GM23338 (cell line): Measurements from ENCODE around the gene APOL6. TPM values are rescaled to one million over a fixed set of nuclear protein-coding genes. Genes with fewer than 3 reads are reported as not detected.

Experiments
- ATAC-seq: fragments of 200-7000 bp; cut with Tn5 transposase; 3 replicates; pipeline ENCODE4 v1.9.1; 2020
- DNase-seq: peaks from one replicate; pipeline ENCODE4 v3.0.0-alpha.2; 2015; ENCODE audit warnings: low spot score
- H2AFZ ChIP-seq: fragments of 200-600 bp; sonication (generic); 2 replicates; pipeline ENCODE4 v1.8.0; 2016; ENCODE audit warnings: antibody characterized with exemption, mild to moderate bottlenecking, moderate library complexity
- H3F3A ChIP-seq: fragments of 200-600 bp; sonication (generic); replicated peaks from 2 replicates; pipeline ENCODE4 v1.8.0; 2017; ENCODE audit warnings: antibody characterized with exemption, mixed run types, low read depth
- H3K27ac ChIP-seq: fragments of 200-600 bp; sonication (generic); 2 replicates; pipeline ENCODE4 v1.6.1; 2016; ENCODE audit warnings: low read depth
- H3K27me3 ChIP-seq: fragments of 200-600 bp; sonication (generic); 2 replicates; pipeline ENCODE4 v1.8.0; 2016; ENCODE audit warnings: mild to moderate bottlenecking, mixed run types, moderate library complexity; ENCODE audit not compliant: insufficient read depth
- H3K36me3 ChIP-seq: fragments of 200-600 bp; sonication (generic); 2 replicates; pipeline ENCODE4 v1.8.0; 2016; ENCODE audit warnings: mild to moderate bottlenecking; ENCODE audit not compliant: insufficient read depth
- H3K4me1 ChIP-seq: fragments of 200-600 bp; sonication (generic); 2 replicates; pipeline ENCODE4 v1.8.0; 2016; ENCODE audit warnings: mild to moderate bottlenecking, moderate library complexity; ENCODE audit not compliant: insufficient read depth
- H3K4me2 ChIP-seq: fragments of 200-600 bp; sonication (generic); 2 replicates; pipeline ENCODE4 v1.7.1; 2017; ENCODE audit warnings: mixed run types
- H3K4me3 ChIP-seq: fragments of 200-600 bp; sonication (generic); 2 replicates; pipeline ENCODE4 v1.6.1; 2016; ENCODE audit warnings: mixed run types
- H3K79me2 ChIP-seq: fragments of 200-600 bp; sonication (generic); replicated peaks from 2 replicates; pipeline ENCODE4 v1.8.0; 2017; ENCODE audit warnings: mild to moderate bottlenecking; ENCODE audit not compliant: insufficient read depth
- H3K9me2 ChIP-seq: fragments of 200-600 bp; sonication (generic); 2 replicates; pipeline ENCODE4 v1.8.0; 2017; ENCODE audit not compliant: insufficient read depth
- H4K20me1 ChIP-seq: fragments of 200-600 bp; sonication (generic); replicated peaks from 2 replicates; pipeline ENCODE4 v1.8.0; 2017; ENCODE audit warnings: mild to moderate bottlenecking; ENCODE audit not compliant: insufficient read depth
- H3K27ac Mint-ChIP-seq: 2 replicates; pipeline ENCODE4 v1.8.0; 2020; ENCODE audit warnings: inconsistent platforms, mild to moderate bottlenecking, moderate library complexity, mixed read lengths
- H3K27me3 Mint-ChIP-seq: 3 replicates; pipeline ENCODE4 v1.8.0; 2022; ENCODE audit warnings: low read depth, mild to moderate bottlenecking, moderate library complexity, mixed read lengths, inconsistent platforms; ENCODE audit not compliant: insufficient read depth, poor library complexity
- H3K36me3 Mint-ChIP-seq: 3 replicates; pipeline ENCODE4 v1.8.0; 2021; ENCODE audit warnings: low read depth, mild to moderate bottlenecking, inconsistent platforms, moderate library complexity, mixed read lengths
- H3K4me1 Mint-ChIP-seq: 3 replicates; pipeline ENCODE4 v1.8.0; 2020; ENCODE audit warnings: mild to moderate bottlenecking, inconsistent platforms, mixed read lengths
- H3K4me3 Mint-ChIP-seq: 3 replicates; pipeline ENCODE4 v1.8.0; 2021; ENCODE audit warnings: moderate library complexity, mild to moderate bottlenecking, inconsistent platforms, mixed read lengths
- H3K9me3 Mint-ChIP-seq: 3 replicates; pipeline ENCODE4 v1.8.0; 2020; ENCODE audit warnings: moderate library complexity, mild to moderate bottlenecking, inconsistent platforms, mixed read lengths
- CREB1 ChIP-seq: fragments of 250-450 bp; sonication (Bioruptor Pico); IDR thresholded peaks from 2 replicates; pipeline ENCODE4 v1.5.0; 2020; ENCODE audit warnings: low read depth, mild to moderate bottlenecking, moderate library complexity
- EZH2 ChIP-seq: fragments of 200-600 bp; sonication (generic); IDR thresholded peaks from one replicate; pipeline ENCODE4 v1.8.0; 2017; ENCODE audit warnings: antibody characterized with exemption, mild to moderate bottlenecking, low read depth; ENCODE audit not compliant: unreplicated experiment
- EZH2phosphoT487 ChIP-seq: fragments of 200-600 bp; sonication (generic); IDR thresholded peaks from one replicate; pipeline ENCODE4 v1.8.1; 2018; ENCODE audit warnings: antibody characterized with exemption; ENCODE audit not compliant: unreplicated experiment
- JUNB ChIP-seq: IDR thresholded peaks from one replicate; pipeline ENCODE4 v1.6.1; 2016; ENCODE audit warnings: antibody characterized with exemption; ENCODE audit not compliant: unreplicated experiment
- NANOG ChIP-seq: IDR thresholded peaks from 2 replicates; pipeline ENCODE4 v1.6.1; 2016; ENCODE audit warnings: antibody characterized with exemption, borderline replicate concordance
- POLR2AphosphoS5 ChIP-seq: IDR thresholded peaks from 2 replicates; pipeline ENCODE4 v1.6.1; 2016; ENCODE audit warnings: antibody characterized with exemption, low read depth
- STAT1 ChIP-seq: IDR thresholded peaks from one replicate; pipeline ENCODE4 v1.6.1; 2016; ENCODE audit warnings: antibody characterized with exemption; ENCODE audit not compliant: unreplicated experiment
- ZNF114 ChIP-seq: fragments of 250-450 bp; sonication (Bioruptor Pico); IDR thresholded peaks from 2 replicates; pipeline ENCODE4 v1.5.0; 2020; ENCODE audit warnings: mild to moderate bottlenecking, moderate library complexity
- ZNF331 ChIP-seq: fragments of 250-450 bp; sonication (Bioruptor Pico); IDR thresholded peaks from 2 replicates; pipeline ENCODE4 v1.5.0; 2020; ENCODE audit warnings: low read depth, mild to moderate bottlenecking, moderate library complexity
- polyA plus RNA-seq: library from polyadenylated mRNA; unstranded; fragments of >200 nt; fragmentation: Nextera tagmentation; extraction: Ambion mirVana; gene quantifications from 2 replicates; pipeline ENCODE4 v1.2.1, GENCODE V29; 2016
- total RNA-seq: library from RNA; depleted of rRNA; stranded (reverse); fragments of >200 nt; shearing (Covaris generic); gene quantifications from 2 replicates; pipeline ENCODE4 v1.2.3, GENCODE V29; 2014
- TF ChIP-seq, protein P1 (sequence below): IDR thresholded peaks from one replicate; pipeline ENCODE4 v1.6.1; 2018; ENCODE audit warnings: antibody characterized with exemption; ENCODE audit not compliant: unreplicated experiment
- TF ChIP-seq, protein P2 (sequence below), 2 experiments: fragments of 200-600 bp in 1 of 2; sonication (generic) in 1 of 2; conservative IDR thresholded peaks; 2 replicates each; pipeline versions ENCODE4 v1.5.1 to v1.6.1; 2016 to 2017; ENCODE audit warnings: antibody characterized with exemption in 2 of 2, low read depth in 2 of 2, mild to moderate bottlenecking in 2 of 2, moderate library complexity in 1 of 2
- TF ChIP-seq, protein P3 (sequence below): IDR thresholded peaks from 2 replicates; pipeline ENCODE4 v1.6.1; 2016; ENCODE audit warnings: antibody characterized with exemption
- TF ChIP-seq, protein P4 (sequence below): fragments of 250-450 bp; sonication (Bioruptor Pico); IDR thresholded peaks from 2 replicates; pipeline ENCODE4 v1.5.0; 2020; ENCODE audit warnings: mild to moderate bottlenecking, moderate library complexity

APOL6 gene
- total and polyA plus RNA-seq, 2 experiments from 2014 or later = 0.10 to 0.14 TPM

DNA sequence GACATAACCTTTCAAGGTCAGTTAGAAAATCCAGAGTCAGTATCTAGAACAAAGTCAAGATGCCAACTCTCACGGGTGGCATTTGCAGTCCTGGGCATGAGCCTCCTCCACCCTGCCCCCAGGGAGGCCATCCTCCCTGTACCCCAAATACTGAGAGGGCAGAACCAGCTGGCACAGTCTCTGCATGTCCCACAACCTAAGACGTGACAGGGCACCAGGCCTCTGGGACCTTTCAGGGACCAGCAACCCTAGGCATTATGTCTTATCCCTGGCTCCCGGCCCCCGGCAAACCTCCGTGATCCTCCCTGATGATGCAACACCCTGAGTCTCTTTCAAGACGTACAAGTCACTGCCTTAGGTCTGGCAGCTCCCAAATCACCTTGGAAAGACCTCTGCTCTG is 33.1 kb upstream of the APOL6 start (continued):
- no peak for TF ChIP-seq EZH2
- no peak for TF ChIP-seq STAT1
- TF ChIP-seq ZNF114 (CRISPR knock-in tag) = no peak
- no peak for TF ChIP-seq JUNB
- TF ChIP-seq POLR2AphosphoS5 = no peak

DNA sequence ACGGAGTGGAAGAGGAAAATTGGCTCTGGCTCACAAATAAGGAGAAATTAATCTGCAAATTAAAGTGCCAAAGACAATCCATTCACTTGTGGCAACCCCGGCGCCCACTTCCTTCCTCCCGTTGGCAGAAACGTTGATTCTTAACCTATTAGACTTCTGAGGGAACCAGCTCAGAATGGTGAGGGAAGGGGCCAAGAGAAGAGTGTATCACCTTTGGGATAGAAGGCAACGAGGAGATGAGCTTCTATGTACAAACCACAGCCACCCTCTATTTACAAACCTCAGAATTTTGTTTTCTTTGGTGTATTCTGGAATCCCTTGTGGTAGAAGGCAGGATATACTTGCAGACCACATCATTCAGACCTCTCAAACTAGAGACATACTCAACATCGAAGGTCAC is 32.2 kb upstream of the APOL6 start:
- H3K4me3 Mint-ChIP-seq = no peak overlapping the region
- Histone ChIP-seq H3K36me3 (no peaks in the 10 kb centered on the region), H4K20me1 (no peaks in the 10 kb centered on the region)

More for the DNA sequence above, 32.2 kb upstream of the APOL6 start:
- Mint-ChIP-seq H3K27me3 (peaks cover 10% of the 10 kb centered on the region), H3K4me1 (peaks cover 4% of the 10 kb centered on the region), H3K36me3 (no peaks in the 10 kb centered on the region), H3K27ac (no peak overlapping the region), H3K9me3 (no peaks in the 10 kb centered on the region)
- ATAC-seq (no peak), DNase-seq (no peak)
- Histone ChIP-seq H3K4me1 (no peaks in the 10 kb centered on the region), H3K4me3 (no peak overlapping the region), H3K4me2 (no peak overlapping the region), H3K27me3 (no peaks in the 10 kb centered on the region), H3K27ac (no peak overlapping the region), H3F3A (no peaks in the 10 kb centered on the region), H2AFZ (no peak overlapping the region; the same call in 1 of the 2 replicates), H3K79me2 (no peaks in the 10 kb centered on the region), H3K9me2 (no peaks in the 10 kb centered on the region; the same call in 1 of the 2 replicates)
- TF ChIP-seq, protein P1, sequence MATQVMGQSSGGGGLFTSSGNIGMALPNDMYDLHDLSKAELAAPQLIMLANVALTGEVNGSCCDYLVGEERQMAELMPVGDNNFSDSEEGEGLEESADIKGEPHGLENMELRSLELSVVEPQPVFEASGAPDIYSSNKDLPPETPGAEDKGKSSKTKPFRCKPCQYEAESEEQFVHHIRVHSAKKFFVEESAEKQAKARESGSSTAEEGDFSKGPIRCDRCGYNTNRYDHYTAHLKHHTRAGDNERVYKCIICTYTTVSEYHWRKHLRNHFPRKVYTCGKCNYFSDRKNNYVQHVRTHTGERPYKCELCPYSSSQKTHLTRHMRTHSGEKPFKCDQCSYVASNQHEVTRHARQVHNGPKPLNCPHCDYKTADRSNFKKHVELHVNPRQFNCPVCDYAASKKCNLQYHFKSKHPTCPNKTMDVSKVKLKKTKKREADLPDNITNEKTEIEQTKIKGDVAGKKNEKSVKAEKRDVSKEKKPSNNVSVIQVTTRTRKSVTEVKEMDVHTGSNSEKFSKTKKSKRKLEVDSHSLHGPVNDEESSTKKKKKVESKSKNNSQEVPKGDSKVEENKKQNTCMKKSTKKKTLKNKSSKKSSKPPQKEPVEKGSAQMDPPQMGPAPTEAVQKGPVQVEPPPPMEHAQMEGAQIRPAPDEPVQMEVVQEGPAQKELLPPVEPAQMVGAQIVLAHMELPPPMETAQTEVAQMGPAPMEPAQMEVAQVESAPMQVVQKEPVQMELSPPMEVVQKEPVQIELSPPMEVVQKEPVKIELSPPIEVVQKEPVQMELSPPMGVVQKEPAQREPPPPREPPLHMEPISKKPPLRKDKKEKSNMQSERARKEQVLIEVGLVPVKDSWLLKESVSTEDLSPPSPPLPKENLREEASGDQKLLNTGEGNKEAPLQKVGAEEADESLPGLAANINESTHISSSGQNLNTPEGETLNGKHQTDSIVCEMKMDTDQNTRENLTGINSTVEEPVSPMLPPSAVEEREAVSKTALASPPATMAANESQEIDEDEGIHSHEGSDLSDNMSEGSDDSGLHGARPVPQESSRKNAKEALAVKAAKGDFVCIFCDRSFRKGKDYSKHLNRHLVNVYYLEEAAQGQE = no peak
- TF ChIP-seq, protein P2, sequence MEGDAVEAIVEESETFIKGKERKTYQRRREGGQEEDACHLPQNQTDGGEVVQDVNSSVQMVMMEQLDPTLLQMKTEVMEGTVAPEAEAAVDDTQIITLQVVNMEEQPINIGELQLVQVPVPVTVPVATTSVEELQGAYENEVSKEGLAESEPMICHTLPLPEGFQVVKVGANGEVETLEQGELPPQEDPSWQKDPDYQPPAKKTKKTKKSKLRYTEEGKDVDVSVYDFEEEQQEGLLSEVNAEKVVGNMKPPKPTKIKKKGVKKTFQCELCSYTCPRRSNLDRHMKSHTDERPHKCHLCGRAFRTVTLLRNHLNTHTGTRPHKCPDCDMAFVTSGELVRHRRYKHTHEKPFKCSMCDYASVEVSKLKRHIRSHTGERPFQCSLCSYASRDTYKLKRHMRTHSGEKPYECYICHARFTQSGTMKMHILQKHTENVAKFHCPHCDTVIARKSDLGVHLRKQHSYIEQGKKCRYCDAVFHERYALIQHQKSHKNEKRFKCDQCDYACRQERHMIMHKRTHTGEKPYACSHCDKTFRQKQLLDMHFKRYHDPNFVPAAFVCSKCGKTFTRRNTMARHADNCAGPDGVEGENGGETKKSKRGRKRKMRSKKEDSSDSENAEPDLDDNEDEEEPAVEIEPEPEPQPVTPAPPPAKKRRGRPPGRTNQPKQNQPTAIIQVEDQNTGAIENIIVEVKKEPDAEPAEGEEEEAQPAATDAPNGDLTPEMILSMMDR (conservative IDR thresholded peaks at IDR 0.05; ENCODE audit: low read depth in 2 of 2) = no peak
- no peak for TF ChIP-seq POLR2AphosphoS5
- TF ChIP-seq JUNB = no peak
- TF ChIP-seq STAT1 = no peak
- no peak for TF ChIP-seq NANOG
- TF ChIP-seq, protein P3, sequence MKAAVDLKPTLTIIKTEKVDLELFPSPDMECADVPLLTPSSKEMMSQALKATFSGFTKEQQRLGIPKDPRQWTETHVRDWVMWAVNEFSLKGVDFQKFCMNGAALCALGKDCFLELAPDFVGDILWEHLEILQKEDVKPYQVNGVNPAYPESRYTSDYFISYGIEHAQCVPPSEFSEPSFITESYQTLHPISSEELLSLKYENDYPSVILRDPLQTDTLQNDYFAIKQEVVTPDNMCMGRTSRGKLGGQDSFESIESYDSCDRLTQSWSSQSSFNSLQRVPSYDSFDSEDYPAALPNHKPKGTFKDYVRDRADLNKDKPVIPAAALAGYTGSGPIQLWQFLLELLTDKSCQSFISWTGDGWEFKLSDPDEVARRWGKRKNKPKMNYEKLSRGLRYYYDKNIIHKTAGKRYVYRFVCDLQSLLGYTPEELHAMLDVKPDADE = no peak
- TF ChIP-seq, protein P4, sequence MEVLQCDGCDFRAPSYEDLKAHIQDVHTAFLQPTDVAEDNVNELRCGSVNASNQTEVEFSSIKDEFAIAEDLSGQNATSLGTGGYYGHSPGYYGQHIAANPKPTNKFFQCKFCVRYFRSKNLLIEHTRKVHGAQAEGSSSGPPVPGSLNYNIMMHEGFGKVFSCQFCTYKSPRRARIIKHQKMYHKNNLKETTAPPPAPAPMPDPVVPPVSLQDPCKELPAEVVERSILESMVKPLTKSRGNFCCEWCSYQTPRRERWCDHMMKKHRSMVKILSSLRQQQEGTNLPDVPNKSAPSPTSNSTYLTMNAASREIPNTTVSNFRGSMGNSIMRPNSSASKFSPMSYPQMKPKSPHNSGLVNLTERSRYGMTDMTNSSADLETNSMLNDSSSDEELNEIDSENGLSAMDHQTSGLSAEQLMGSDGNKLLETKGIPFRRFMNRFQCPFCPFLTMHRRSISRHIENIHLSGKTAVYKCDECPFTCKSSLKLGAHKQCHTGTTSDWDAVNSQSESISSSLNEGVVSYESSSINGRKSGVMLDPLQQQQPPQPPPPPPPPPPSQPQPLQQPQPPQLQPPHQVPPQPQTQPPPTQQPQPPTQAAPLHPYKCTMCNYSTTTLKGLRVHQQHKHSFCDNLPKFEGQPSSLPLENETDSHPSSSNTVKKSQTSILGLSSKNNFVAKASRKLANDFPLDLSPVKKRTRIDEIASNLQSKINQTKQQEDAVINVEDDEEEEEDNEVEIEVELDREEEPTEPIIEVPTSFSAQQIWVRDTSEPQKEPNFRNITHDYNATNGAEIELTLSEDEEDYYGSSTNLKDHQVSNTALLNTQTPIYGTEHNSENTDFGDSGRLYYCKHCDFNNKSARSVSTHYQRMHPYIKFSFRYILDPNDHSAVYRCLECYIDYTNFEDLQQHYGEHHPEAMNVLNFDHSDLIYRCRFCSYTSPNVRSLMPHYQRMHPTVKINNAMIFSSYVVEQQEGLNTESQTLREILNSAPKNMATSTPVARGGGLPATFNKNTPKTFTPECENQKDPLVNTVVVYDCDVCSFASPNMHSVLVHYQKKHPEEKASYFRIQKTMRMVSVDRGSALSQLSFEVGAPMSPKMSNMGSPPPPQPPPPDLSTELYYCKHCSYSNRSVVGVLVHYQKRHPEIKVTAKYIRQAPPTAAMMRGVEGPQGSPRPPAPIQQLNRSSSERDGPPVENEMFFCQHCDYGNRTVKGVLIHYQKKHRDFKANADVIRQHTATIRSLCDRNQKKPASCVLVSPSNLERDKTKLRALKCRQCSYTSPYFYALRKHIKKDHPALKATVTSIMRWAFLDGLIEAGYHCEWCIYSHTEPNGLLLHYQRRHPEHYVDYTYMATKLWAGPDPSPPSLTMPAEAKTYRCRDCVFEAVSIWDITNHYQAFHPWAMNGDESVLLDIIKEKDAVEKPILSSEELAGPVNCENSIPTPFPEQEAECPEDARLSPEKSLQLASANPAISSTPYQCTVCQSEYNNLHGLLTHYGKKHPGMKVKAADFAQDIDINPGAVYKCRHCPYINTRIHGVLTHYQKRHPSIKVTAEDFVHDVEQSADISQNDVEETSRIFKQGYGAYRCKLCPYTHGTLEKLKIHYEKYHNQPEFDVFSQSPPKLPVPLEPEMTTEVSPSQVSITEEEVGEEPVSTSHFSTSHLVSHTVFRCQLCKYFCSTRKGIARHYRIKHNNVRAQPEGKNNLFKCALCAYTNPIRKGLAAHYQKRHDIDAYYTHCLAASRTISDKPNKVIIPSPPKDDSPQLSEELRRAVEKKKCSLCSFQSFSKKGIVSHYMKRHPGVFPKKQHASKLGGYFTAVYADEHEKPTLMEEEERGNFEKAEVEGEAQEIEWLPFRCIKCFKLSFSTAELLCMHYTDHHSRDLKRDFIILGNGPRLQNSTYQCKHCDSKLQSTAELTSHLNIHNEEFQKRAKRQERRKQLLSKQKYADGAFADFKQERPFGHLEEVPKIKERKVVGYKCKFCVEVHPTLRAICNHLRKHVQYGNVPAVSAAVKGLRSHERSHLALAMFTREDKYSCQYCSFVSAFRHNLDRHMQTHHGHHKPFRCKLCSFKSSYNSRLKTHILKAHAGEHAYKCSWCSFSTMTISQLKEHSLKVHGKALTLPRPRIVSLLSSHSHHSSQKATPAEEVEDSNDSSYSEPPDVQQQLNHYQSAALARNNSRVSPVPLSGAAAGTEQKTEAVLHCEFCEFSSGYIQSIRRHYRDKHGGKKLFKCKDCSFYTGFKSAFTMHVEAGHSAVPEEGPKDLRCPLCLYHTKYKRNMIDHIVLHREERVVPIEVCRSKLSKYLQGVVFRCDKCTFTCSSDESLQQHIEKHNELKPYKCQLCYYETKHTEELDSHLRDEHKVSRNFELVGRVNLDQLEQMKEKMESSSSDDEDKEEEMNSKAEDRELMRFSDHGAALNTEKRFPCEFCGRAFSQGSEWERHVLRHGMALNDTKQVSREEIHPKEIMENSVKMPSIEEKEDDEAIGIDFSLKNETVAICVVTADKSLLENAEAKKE = no peak
- no peak for TF ChIP-seq ZNF331 (CRISPR knock-in tag)
- no peak for TF ChIP-seq EZH2
- no peak for TF ChIP-seq ZNF114 (CRISPR knock-in tag)
- TF ChIP-seq EZH2phosphoT487 = no peak
- no peak for TF ChIP-seq CREB1 (CRISPR knock-in tag)
